Tibial nerve (tissue), 4 donors: ENCODE data around the gene ZAR1.

ENCODE experiments used
- CTCF ChIP-seq, 5 experiments: fragments of 200-600 bp in 3 of 5; fragments of 450-650 bp in 2 of 5; sonication (generic) in 3 of 5; IDR thresholded peaks; one replicate each; pipeline ENCODE4 v1.5.1; 2016 to 2019; ENCODE audit warnings: antibody characterized with exemption in 5 of 5, mild to moderate bottlenecking in 3 of 5, moderate library complexity in 2 of 5
- EP300 ChIP-seq, 2 donors: sonication (generic); formaldehyde crosslinking; IDR thresholded peaks; one replicate each; pipeline ENCODE4 v1.6.1; 2017; ENCODE audit warnings: antibody characterized with exemption in 2 of 2, mild to moderate bottlenecking in 1 of 2
- POLR2A ChIP-seq, 2 donors: fragments of 450-650 bp; IDR thresholded peaks; one replicate each; pipeline ENCODE4 v1.6.1; 2017; ENCODE audit warnings: antibody characterized with exemption in 2 of 2, mild to moderate bottlenecking in 2 of 2, moderate library complexity in 2 of 2

GRCh38 chr4:48462363-48462762 lies 27.7 kb upstream of the ZAR1 start:
- TF ChIP-seq CTCF (IDR thresholded peaks at IDR 0.05) (no peak), EP300 (IDR thresholded peaks at IDR 0.05) (no peak), POLR2A (IDR thresholded peaks at IDR 0.05) (no peak)
